GM12878 (cell line): ENCODE measurements around the gene MRPL53. TPM values are rescaled to one million over a fixed set of nuclear protein-coding genes. Genes with fewer than 3 reads are reported as not detected.

Source experiments
- ATAC-seq: fragments of 200-7000 bp; cut with Tn5 transposase; 3 replicates; pipeline ENCODE4 v1.9.1; 2020; ENCODE audit warnings: mild to moderate bottlenecking, moderate library complexity
- BruUV-seq: library from RNA; stranded (reverse); fragments of 400-500 nt; replicated peaks from 2 replicates; lab custom pipeline; 2021; lab: Mats Ljungman, UMichigan
- CTCF ChIA-PET: fragments of 300-600 bp; sonication (Branson Sonifier 250); formaldehyde crosslinking; extraction: SDS; loops from one replicate; lab custom pipeline; 2021; ENCODE audit warnings: inconsistent platforms; lab: Yijun Ruan, JAX
- POLR2A ChIA-PET: fragments of 350-600 bp; formaldehyde crosslinking; extraction: SDS; loops from one replicate; lab custom pipeline; 2021; ENCODE audit warnings: inconsistent platforms; lab: Charles Lee
- RAD21 ChIA-PET: fragments of 300-600 bp; sonication (Branson Sonifier 250); formaldehyde crosslinking; loops from one replicate; lab custom pipeline; 2023; ENCODE audit warnings: antibody characterized with exemption; ENCODE audit not compliant: unreplicated experiment; lab: Charles Lee
- SMC1A ChIA-PET: fragments of 300-600 bp; sonication (Branson Sonifier 250); formaldehyde crosslinking; loops from one replicate; lab custom pipeline; 2023; ENCODE audit not compliant: unreplicated experiment, uncharacterized antibody; lab: Charles Lee
- DNase-seq: peaks from one replicate; pipeline ENCODE4 v3.0.0-alpha.2; 2011; ENCODE audit warnings: low read depth, low spot score
- FAIRE-seq: peaks from 3 replicates; lab custom pipeline; 2011; peaks lifted over from hg19 to GRCh38; lab: Jason Lieb, UNC
- H2AFZ ChIP-seq: 2 replicates; pipeline ENCODE4 v1.6.0; 2011; ENCODE audit warnings: low read depth, low read length, control low read depth; ENCODE audit not compliant: control insufficient read depth
- H3K27ac ChIP-seq: 2 replicates; pipeline ENCODE4 v1.5.1; 2011; ENCODE audit warnings: control low read depth; ENCODE audit not compliant: control insufficient read depth, insufficient read depth
- H3K27me3 ChIP-seq, 2 experiments: replicated peaks in 1 of 2; 2 replicates each; pipeline versions ENCODE4 v1.6.0 to v1.6.1; 2011; ENCODE audit warnings: low read length in 1 of 2; ENCODE audit not compliant: control insufficient read depth in 2 of 2, insufficient read depth in 2 of 2
- H3K36me3 ChIP-seq, 2 experiments: 2 replicates each; pipeline ENCODE4 v1.5.1; 2011; ENCODE audit warnings: low read length in 1 of 2; ENCODE audit not compliant: control insufficient read depth in 2 of 2, insufficient read depth in 2 of 2
- H3K4me1 ChIP-seq: 2 replicates; pipeline ENCODE4 v1.6.1; 2011; ENCODE audit warnings: mild to moderate bottlenecking, low read length, moderate library complexity, mixed read lengths; ENCODE audit not compliant: control insufficient read depth, insufficient read depth
- H3K4me2 ChIP-seq: 2 replicates; pipeline ENCODE4 v1.6.0; 2011; ENCODE audit warnings: control low read depth; ENCODE audit not compliant: control insufficient read depth, insufficient read depth
- H3K4me3 ChIP-seq: fragments of 200-600 bp; sonication (generic); 2 replicates; pipeline ENCODE4 v1.5.1; 2016
- H3K79me2 ChIP-seq: 2 replicates; pipeline ENCODE4 v1.6.0; 2011; ENCODE audit warnings: low read length; ENCODE audit not compliant: control insufficient read depth, insufficient read depth
- H3K9ac ChIP-seq: 2 replicates; pipeline ENCODE4 v1.8.0; 2011; ENCODE audit warnings: low read length, control low read depth, mixed read lengths; ENCODE audit not compliant: control insufficient read depth, insufficient read depth
- H3K9me3 ChIP-seq: replicated peaks from 3 replicates; pipeline ENCODE4 v1.5.1; 2011; ENCODE audit warnings: mild to moderate bottlenecking, low read length; ENCODE audit not compliant: control insufficient read depth, insufficient read depth
- H4K20me1 ChIP-seq: 2 replicates; pipeline ENCODE4 v1.6.0; 2011; ENCODE audit not compliant: control insufficient read depth, insufficient read depth
- BHLHE40 ChIP-seq, 2 experiments: fragments of 450-650 bp in 1 of 2; IDR thresholded peaks; 2 replicates each; pipeline ENCODE4 v1.6.1; 2011 to 2017; ENCODE audit warnings: low read depth in 2 of 2, borderline replicate concordance in 1 of 2, improper control_type of control experiment in 1 of 2, low read length in 1 of 2, mild to moderate bottlenecking in 1 of 2
- MLLT1 ChIP-seq: fragments of 450-650 bp; IDR thresholded peaks from 2 replicates; pipeline ENCODE4 v1.6.1; 2016; ENCODE audit warnings: mild to moderate bottlenecking
- SPI1 ChIP-seq: IDR thresholded peaks from 2 replicates; pipeline ENCODE4 v1.6.1; 2011; ENCODE audit warnings: low read depth, mild to moderate bottlenecking, low read length, moderate library complexity, borderline replicate concordance; ENCODE audit not compliant: insufficient read depth
- TARDBP ChIP-seq: IDR thresholded peaks from 2 replicates; pipeline ENCODE4 v1.6.1; 2016; ENCODE audit warnings: borderline replicate concordance
- WGBS: methylation state at CpG from one replicate; pipeline ENCODE4 v1.1.6; 2016; ENCODE audit warnings: low lambda C conversion rate; ENCODE audit not compliant: insufficient replicate concordance, insufficient coverage; ENCODE audit errors: missing lambda C conversion rate; 5-methylcytosine and 5-hydroxymethylcytosine counted together
- in situ Hi-C: fragments of 300-500 bp; cut with MboI; formaldehyde crosslinking; loops from 9 replicates; pipeline ENCODE4 v1.14.3; 2018; ENCODE audit warnings: mixed read lengths
- intact Hi-C: fragments of 100-400 bp; cut with micrococcal nuclease; formaldehyde crosslinking; loops from one replicate; pipeline ENCODE4 v1.14.2; 2022; ENCODE audit not compliant: unreplicated experiment
- polyA plus RNA-seq, 11 experiments: library from polyadenylated mRNA; depleted of rRNA in 4 of 11; unstranded in 6 of 11; stranded (reverse) in 5 of 11; fragments of >200 nt; fragmentation: Nextera tagmentation in 4 of 11; fragmentation: Illumina TruSeq in 1 of 11; extraction: Ambion mirVana in 4 of 11; extraction: Trizol in 1 of 11; gene quantifications; 1 replicate in 1 of 11; 2 replicates in 10 of 11; pipeline versions ENCODE4 v1.2.1 to v1.2.3, GENCODE V29; 2011 to 2016; ENCODE audit warnings: inconsistent platforms in 2 of 11, missing spikeins in 2 of 11, low read depth in 1 of 11
- total RNA-seq, 4 experiments: library from RNA; depleted of rRNA in 3 of 4; stranded (reverse); fragments of >200 nt in 3 of 4; fragmentation: Illumina TruSeq in 1 of 4; extraction: Trizol in 1 of 4; gene quantifications; 2 replicates each; pipeline versions ENCODE4 v1.2.1 to v1.2.3, GENCODE V29; 2013 to 2021

Gene MRPL53
- total and polyA plus RNA-seq, 10 of the 15 experiments (the other 5 are each of a cell fraction or from before 2014, with no cell fraction given) = 15.1 to 167 (median 80.9) TPM

GRCh38 chr2:74441170-74441689, 31.2 kb downstream of the MRPL53 start:
- Histone ChIP-seq H2AFZ (peak overlapping the region; percentile 59), H3K4me3 (no peak overlapping the region), H3K36me3 (no peaks in the 10 kb centered on the region), H3K27ac (no peak overlapping the region), H3K79me2 (no peaks in the 10 kb centered on the region; the same call in 1 of the 2 replicates), H3K4me1 (peaks cover 23% of the 10 kb centered on the region), H4K20me1 (no peaks in the 10 kb centered on the region), H3K9ac (no peak overlapping the region), H3K27me3 (peaks cover 2 to 10% of the 10 kb centered on the region in 2 experiments; a peak in 3 of 4 replicates), H3K9me3 (no peaks in the 10 kb centered on the region)
- no peak for ATAC-seq
- intact Hi-C loops (no loop called here), in situ Hi-C loops (no loop called here)
- no TSS peak for BruUV-seq
- RAD21 ChIA-PET = interaction anchor here (1.1 to 1.7 kb wide), 3 partner anchors 36 to 50 kb away, joined by 3 to 6 read pairs (median 6); no protein-coding TSS in a partner anchor
- 80% methylated on average over 33 of the region's 33 CpGs for WGBS
- FAIRE-seq = no peak
- DNase-seq = no peak
- CTCF ChIA-PET = interaction anchor here (0.6 to 1.4 kb wide), 2 partner anchors 13 to 25 kb away, joined by 3 to 5 read pairs; partner anchors contain the start of gene INO80B
- SMC1A ChIA-PET = interaction anchor here (1.0 to 2.0 kb wide), 5 partner anchors 10 to 59 kb away, joined by 3 to 9 read pairs (median 6); partner anchors contain the start of genes INO80B and MRPL53
- TF ChIP-seq MLLT1 = 0 out of 2 replicates have a peak, but pooled peaks have one; percentile 36
- TF ChIP-seq BHLHE40 (IDR thresholded peaks at IDR 0.05; ENCODE audit: borderline replicate concordance in 1 of 2, low read depth in 2 of 2, low read length in 1 of 2) = peak in 1 of 2 experiments; percentile 41; a peak in 1 of 4 replicates
- TF ChIP-seq SPI1 = 0 out of 2 replicates have a peak, but pooled peaks have one; percentile 2
- no peak for TF ChIP-seq TARDBP
- TF ChIP-seq, all 136 proteins: peak for 3
- POLR2A ChIA-PET = interaction anchor here (1.1 to 3.4 kb wide), 6 partner anchors 13 to 32 kb away, joined by 3 to 29 read pairs (median 10); partner anchors contain the start of genes C2orf81, INO80B, MRPL53 and WBP1
- peak overlapping the region; percentile 81 for H3K4me2 ChIP-seq
